ENCODE results near the gene HOXA6.
A peak's percentile ranks its signal among the peaks of the same experiment; 100 is the strongest.

HOXA6 gene

DNA sequence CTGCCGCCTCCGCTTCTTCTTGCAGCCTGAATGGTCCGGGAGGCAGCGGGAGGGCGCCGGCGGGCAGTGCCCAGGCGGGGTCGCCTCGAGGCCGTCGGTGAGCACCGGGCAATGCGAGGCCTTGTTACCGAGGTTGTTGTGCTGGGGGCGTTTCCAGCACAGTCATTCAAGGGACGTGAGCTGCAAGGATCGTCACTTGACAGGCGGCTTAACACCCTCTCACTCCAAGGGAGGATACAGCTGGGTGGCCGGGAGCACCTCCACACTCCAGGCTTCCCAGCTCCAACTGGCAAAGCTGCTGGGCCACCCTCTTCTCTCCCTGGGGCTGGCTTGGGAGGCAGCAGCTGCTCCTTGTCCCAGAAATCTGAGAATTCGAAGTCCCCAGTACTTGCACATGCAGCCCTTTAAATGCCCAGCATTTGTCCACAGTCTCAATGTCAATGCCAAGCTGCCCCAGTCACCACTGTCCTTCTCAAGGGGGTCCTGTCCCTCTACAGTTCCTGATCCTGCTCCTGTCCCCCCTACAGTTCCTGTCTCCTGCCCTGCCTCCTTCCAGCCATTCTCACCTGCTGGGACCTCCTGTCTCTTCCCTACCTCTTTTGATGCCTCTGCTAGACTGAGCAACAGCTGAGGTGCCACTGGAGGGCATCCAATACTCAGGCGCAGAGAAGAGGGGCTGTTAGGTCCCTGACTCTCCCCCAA, 41.9 kb upstream of the HOXA6 start:
- H3K36me3 ChIP-seq (ENCODE audit: insufficient read depth, low read length): no peaks in the 10 kb centered on the region
- peaks cover 5 to 12% of the 10 kb centered on the region in 2 donors for H3K27me3 ChIP-seq (ENCODE audit: control insufficient read depth in 1 of 2, insufficient read depth in 2 of 2, low read length in 2 of 2)
- peak overlapping the region; percentile 94 for H3K9ac ChIP-seq (ENCODE audit: low read length)
- peak overlapping the region; percentile 97 for H3K27ac ChIP-seq (ENCODE audit: low read depth, low read length)
- peaks cover 26% of the 10 kb centered on the region for H3K4me1 ChIP-seq (ENCODE audit: insufficient read depth, low read length)
- H3K4me3 ChIP-seq (ENCODE audit: low read depth in 1 of 2, low read length in 2 of 2): peak overlapping the region; percentile 66 to 92
- no peaks in the 10 kb centered on the region for H3K9me3 ChIP-seq (ENCODE audit: low read length)

DNA sequence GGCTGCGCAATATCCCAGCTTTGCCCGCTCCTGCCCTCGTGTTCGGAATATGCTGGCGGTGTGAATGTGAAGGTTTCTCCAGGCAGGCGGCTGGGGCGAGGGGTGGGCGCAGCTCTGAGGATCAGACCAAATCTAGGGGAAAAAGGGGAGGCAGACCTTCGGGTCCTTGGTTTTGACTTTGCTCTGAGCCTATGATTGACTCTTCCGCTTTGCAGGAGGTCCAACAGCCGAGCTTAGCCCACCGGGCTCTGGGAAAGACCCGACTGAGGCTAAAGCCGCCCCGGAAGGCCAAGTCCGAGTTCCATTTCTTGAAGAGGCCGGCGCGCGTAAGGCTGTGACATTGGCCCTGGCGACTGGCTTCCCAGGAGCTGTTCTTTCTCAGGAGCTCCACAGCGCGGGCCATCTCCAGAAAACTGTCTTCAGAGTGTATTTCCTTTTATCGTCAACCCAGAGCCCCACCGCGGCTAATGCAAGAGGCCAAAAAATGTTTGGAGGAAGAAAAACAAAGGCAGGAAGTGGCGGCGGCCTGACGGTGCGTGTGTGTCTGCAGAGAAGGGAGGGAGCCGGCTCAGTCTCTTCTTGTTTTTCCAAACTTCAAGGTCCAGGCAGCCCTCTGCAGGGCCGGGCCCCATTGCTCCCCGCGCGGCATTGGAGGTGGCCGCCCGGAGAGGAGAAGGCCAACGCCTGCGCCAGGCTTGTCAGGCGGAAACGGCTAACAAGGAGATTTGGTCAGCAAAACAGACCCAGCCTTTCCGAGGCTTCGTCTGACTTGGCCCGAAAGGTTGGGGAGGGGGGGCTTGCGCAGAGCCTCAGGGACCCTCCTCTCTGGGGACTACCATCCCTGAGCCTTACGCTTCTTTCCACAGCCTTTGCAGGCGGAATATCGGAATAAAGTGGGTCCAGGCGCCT, 41.1 kb upstream of the HOXA6 start:
- Histone ChIP-seq H3K9me3 (ENCODE audit: low read length) (no peaks in the 10 kb centered on the region), H3K4me3 (ENCODE audit: low read depth in 1 of 2, low read length in 2 of 2) (peak overlapping the region; percentile 66 to 92), H3K9ac (ENCODE audit: low read length) (peak overlapping the region; percentile 98), H3K36me3 (ENCODE audit: insufficient read depth, low read length) (no peaks in the 10 kb centered on the region), H3K27ac (ENCODE audit: low read depth, low read length) (peak overlapping the region; percentile 97), H3K4me1 (ENCODE audit: insufficient read depth, low read length) (peaks cover 26% of the 10 kb centered on the region), H3K27me3 (ENCODE audit: control insufficient read depth in 1 of 2, insufficient read depth in 2 of 2, low read length in 2 of 2) (peaks cover 5 to 12% of the 10 kb centered on the region in 2 donors)

DNA sequence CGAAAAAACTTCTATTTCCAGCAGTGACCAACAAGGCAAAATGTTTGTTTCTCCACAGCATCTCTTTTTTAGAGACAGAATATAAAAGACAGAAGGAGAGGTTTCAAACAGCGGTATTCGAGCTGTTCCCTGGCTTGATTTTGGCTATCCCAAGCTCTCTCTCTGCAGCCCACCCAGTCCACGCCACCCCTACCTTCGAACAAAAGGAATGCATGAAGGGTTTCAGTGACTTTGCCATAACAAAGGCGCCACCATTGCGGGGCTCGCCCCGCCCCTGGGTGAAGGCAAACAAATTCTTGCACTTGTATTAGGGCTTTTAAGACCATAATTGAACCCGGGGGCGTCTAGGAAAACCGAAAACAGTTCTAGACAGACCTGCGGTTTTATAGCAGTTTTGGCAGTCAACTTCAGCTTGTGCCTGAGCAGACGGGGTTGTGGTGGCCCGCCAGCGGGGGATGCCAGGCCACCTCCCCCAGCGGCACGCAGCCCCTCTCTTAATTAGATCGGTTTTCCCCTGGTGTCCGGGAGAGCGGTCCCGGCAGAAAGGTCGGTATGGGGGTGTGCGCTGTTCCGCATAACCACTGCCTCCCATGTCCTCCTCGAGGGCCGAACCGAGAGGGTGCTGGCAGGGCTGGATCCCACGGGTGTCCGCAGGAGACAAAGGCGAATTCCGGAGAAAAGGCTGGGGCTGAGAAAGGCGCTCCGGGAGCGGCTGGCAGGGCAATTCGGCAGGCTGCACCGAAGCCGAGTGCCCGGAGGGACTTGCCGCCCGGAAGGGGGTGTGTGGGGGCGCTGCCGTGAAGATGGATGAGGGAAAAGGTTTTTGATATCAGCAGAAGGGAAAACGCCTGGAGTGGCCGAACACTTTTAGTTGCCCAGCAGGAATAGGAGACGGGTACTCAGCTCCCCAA, 40.2 kb upstream of the HOXA6 start:
- Histone ChIP-seq H3K4me3 (ENCODE audit: low read depth in 1 of 2, low read length in 2 of 2) (peak overlapping the region; percentile 66 to 92), H3K27ac (ENCODE audit: low read depth, low read length) (peak overlapping the region; percentile 97), H3K9me3 (ENCODE audit: low read length) (no peaks in the 10 kb centered on the region), H3K9ac (ENCODE audit: low read length) (peak overlapping the region; percentile 98), H3K4me1 (ENCODE audit: insufficient read depth, low read length) (peaks cover 29% of the 10 kb centered on the region), H3K36me3 (ENCODE audit: insufficient read depth, low read length) (no peaks in the 10 kb centered on the region), H3K27me3 (ENCODE audit: control insufficient read depth in 1 of 2, insufficient read depth in 2 of 2, low read length in 2 of 2) (peaks cover 5 to 12% of the 10 kb centered on the region in 2 donors)

DNA sequence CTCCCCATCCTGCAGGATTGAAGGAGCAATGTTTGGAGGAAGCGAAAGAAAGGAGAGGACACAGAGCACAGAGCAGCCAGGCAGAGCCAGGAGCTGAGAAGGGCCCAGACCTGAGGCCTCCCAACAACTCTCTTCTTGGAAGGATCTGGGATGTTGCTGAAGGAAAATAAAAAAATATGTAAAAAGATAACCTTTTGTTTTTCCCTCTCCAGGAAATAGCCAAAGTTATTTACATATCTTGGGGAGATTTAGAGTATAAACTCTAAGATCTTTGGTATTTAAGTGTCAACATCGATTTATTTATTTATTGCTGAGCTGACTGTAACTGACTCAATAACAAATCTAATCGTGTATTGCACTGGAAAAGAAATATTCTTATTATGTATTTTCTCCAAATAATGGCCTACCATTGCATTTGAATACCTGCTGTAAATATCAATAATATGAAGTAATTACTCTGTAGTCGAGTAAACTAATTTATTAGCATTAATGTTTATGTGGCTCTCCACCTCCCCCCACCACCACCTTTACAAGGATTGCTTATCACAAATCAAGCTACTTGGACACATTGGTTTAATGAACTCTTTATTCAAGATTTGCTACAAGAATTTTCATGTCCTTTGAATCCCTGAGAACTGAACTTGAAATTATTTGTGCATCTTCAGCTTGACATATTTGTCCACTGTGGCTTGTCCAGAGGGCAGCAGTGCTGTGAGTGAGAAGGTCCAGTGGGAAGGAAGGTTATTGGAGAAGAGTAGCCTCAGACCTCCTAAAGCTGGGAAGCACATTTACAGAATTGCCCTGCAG, 39.3 kb upstream of the HOXA6 start:
- no peaks in the 10 kb centered on the region for H3K9me3 ChIP-seq (ENCODE audit: low read length)
- peaks cover 6% of the 10 kb centered on the region for H3K36me3 ChIP-seq (ENCODE audit: insufficient read depth, low read length)
- peaks cover 38% of the 10 kb centered on the region for H3K4me1 ChIP-seq (ENCODE audit: insufficient read depth, low read length)
- H3K27me3 ChIP-seq (ENCODE audit: control insufficient read depth in 1 of 2, insufficient read depth in 2 of 2, low read length in 2 of 2): peaks cover 4 to 9% of the 10 kb centered on the region in 2 donors
- peak overlapping the region; percentile 98 for H3K9ac ChIP-seq (ENCODE audit: low read length)
- H3K27ac ChIP-seq (ENCODE audit: low read depth, low read length): peak overlapping the region; percentile 97
- peak overlapping the region; percentile 66 to 92 for H3K4me3 ChIP-seq (ENCODE audit: low read depth in 1 of 2, low read length in 2 of 2)

DNA sequence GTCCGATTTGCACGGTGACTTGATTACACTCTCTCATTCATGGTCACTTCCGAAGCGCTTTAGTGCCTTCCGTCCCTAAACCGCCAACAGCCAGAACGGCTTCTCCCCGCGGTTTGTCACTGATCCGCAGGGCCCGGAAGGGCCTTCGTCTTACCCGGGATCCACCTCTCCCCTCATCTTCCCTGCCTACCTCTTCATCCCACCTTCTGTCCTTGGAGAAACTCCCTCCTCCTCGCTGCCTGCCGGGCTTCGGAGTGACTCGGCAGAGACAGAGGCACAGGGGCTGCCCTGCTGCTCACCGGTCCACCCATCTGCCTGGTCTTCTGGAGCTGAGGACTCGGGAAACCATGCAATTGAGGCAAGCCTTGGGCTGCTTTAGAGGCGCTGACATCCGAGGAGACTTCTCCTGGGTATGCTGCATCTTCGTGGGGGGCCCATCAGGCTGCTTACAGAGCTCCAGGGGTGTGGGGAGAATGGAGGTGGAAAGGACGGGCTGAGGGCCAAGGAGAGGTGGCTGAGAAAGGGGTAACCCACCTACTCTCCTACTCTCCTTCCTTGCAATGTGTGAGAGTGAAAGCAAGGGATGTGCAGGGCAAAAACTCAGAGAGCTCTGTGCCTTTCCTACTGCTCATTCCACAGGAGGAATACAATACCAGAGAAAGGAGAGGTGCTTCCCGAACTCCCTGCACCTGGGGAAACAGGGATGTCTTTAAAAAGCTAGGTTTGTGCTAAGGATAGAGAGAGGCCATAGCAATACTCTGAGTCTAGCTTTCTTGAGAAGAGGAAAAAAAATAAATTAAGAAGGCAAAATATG, 38.5 kb upstream of the HOXA6 start:
- peaks cover 8% of the 10 kb centered on the region for H3K36me3 ChIP-seq (ENCODE audit: insufficient read depth, low read length)
- H3K4me1 ChIP-seq (ENCODE audit: insufficient read depth, low read length): peaks cover 38% of the 10 kb centered on the region
- peak overlapping the region; percentile 47 to 92 for H3K4me3 ChIP-seq (ENCODE audit: low read depth in 1 of 2, low read length in 2 of 2)
- H3K27me3 ChIP-seq (ENCODE audit: control insufficient read depth in 1 of 2, insufficient read depth in 2 of 2, low read length in 2 of 2): peaks cover 0 to 7% of the 10 kb centered on the region in 2 donors
- peak overlapping the region; percentile 97 for H3K27ac ChIP-seq (ENCODE audit: low read depth, low read length)
- peak overlapping the region; percentile 98 for H3K9ac ChIP-seq (ENCODE audit: low read length)
- no peaks in the 10 kb centered on the region for H3K9me3 ChIP-seq (ENCODE audit: low read length)

DNA sequence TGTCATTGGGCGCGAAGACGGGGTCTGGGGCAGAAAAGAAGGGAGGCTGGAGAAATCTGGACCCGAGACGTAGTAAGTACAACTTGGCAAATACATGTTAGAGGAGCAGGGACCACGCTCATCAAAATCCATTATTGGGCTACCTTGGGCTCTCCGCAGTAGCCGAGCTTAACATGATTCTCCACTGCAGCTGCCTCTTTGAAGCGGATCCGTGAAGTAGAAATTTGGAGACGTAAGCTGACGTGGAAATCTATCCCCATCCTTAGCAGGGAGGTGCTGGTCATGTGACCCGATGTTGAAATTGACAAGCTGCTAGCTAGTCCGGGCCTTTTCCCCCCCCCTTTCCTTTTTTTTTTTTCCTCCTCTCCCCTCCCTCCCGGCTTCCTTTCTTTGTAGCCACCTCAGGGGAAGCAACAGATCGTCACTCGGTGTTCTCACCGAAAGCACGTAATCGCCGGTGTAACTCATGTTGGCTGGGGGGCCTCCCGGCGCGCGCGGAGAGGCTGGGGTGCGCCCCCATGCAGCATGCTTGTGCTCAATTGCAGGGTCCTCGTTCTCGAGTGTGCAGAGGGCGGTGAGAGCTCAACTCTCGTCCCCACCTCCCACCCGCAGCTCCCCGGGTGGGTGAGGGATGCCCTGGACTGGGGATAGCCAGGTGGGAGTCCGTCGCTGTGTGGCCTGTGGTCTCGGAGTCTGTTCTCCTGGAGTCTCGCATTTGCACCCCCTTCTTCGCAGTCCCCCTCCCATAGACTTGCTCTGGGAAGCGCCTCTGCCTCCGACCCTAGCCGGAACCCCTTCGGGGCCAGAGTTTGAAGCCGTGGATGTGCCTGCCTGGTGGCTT, 37.7 kb upstream of the HOXA6 start, which contains the start of gene HOXA11:
TSS of gene HOXA11 (minus strand) at position 220 of the 841 bp plus-strand sequence. CDS start at position 132, 88 bp downstream.
- H3K27ac ChIP-seq (ENCODE audit: low read depth, low read length): peak within 1 kb of the TSS; percentile 97
- peaks cover 41% of the 10 kb centered on the region for H3K4me1 ChIP-seq (ENCODE audit: insufficient read depth, low read length)
- peaks cover 8% of the 10 kb centered on the region for H3K36me3 ChIP-seq (ENCODE audit: insufficient read depth, low read length)
- peak within 1 kb of the TSS; percentile 63 to 92 for H3K4me3 ChIP-seq (ENCODE audit: low read depth in 1 of 2, low read length in 2 of 2)
- peak within 1 kb of the TSS; percentile 98 for H3K9ac ChIP-seq (ENCODE audit: low read length)
- H3K9me3 ChIP-seq (ENCODE audit: low read length): no peaks in the 10 kb centered on the region
- peaks cover 0 to 7% of the 10 kb centered on the region in 2 donors for H3K27me3 ChIP-seq (ENCODE audit: control insufficient read depth in 1 of 2, insufficient read depth in 2 of 2, low read length in 2 of 2)

DNA sequence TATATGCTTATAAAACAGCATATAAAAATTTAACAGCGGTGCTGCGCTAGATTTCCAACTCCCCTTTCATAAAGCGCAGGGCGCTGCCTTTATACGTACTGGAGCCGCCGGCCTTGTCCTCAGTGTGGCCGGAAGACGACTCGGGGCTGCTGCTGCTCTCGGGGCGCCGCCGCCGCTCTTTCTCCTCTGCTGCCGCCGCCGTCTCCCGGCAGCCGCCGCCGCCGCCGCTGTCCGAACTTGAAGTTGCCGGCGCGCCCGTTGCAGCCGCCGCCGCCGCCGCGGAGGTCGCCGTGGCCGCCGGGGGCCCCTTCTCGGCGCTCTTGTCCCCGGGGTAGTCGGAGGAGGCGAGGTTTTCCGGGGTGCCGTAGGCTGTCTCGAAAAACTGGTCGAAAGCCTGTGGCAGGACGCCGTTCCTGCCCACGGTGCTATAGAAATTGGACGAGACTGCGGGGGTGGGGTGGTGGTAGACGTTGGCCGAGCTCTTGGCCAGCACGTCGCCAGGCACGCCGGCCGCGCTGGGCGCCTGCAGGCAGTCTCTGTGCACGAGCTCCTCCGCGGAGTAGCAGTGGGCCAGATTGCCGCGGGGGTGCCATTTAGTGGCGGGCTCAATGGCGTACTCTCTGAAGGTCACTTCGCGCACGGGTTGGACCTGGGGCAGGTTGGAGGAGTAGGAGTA, 36.9 kb upstream of the HOXA6 start:
- Histone ChIP-seq H3K36me3 (ENCODE audit: insufficient read depth, low read length) (peaks cover 8% of the 10 kb centered on the region), H3K27ac (ENCODE audit: low read depth, low read length) (peak overlapping the region; percentile 96), H3K9me3 (ENCODE audit: low read length) (no peaks in the 10 kb centered on the region), H3K4me1 (ENCODE audit: insufficient read depth, low read length) (peaks cover 36% of the 10 kb centered on the region), H3K27me3 (ENCODE audit: control insufficient read depth in 1 of 2, insufficient read depth in 2 of 2, low read length in 2 of 2) (peaks cover 0 to 7% of the 10 kb centered on the region in 2 donors), H3K4me3 (ENCODE audit: low read depth in 1 of 2, low read length in 2 of 2) (peak overlapping the region; percentile 63 to 92), H3K9ac (ENCODE audit: low read length) (peak overlapping the region; percentile 83)

DNA sequence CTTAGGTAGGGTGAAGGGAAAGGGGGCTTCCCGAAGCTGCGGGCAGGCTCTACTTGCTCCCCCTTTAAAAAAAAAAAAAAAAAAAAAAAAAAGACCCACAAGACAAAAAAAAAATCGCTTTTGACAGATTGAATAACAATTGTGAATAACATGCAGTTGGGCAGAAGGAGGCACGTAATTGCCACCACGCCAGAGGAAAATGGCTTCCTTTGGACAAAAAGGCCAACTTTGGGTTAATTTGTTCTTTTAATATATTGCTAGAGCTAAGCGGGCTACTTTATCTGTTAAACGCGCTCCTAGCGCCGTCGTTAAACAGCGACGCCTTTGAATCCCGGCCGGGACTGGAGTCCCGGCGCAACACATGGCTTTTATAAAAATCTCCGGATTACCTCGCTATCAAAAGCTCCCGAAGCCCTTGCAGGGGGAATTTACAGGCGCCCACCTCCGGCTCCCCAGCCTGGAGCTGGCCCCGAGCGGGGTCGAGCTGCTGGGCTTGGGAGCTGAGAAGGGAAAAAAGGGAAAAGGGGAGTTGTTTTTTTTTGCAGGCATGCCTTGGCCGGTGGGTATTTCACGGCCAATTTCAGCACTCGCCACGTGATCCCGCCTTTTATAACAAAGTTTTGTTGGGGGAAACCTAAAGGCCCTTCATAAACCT, 36.2 kb upstream of the HOXA6 start:
- Histone ChIP-seq H3K9me3 (ENCODE audit: low read length) (no peaks in the 10 kb centered on the region), H3K9ac (ENCODE audit: low read length) (peak overlapping the region; percentile 85), H3K27ac (ENCODE audit: low read depth, low read length) (peak overlapping the region; percentile 96), H3K4me1 (ENCODE audit: insufficient read depth, low read length) (peaks cover 34% of the 10 kb centered on the region), H3K36me3 (ENCODE audit: insufficient read depth, low read length) (peaks cover 8% of the 10 kb centered on the region), H3K27me3 (ENCODE audit: control insufficient read depth in 1 of 2, insufficient read depth in 2 of 2, low read length in 2 of 2) (peaks cover 0 to 7% of the 10 kb centered on the region in 2 donors), H3K4me3 (ENCODE audit: low read depth in 1 of 2, low read length in 2 of 2) (peak overlapping the region; percentile 63 to 81)
